GM23248 (cell line): ENCODE measurements around the gene MAGEC1. TPM values are rescaled to one million over a fixed set of nuclear protein-coding genes. Genes with fewer than 3 reads are reported as not detected.

ENCODE experiments used
- DNase-seq: peaks from one replicate; pipeline ENCODE4 v3.0.0-alpha.2; 2015
- H2AFZ ChIP-seq: fragments of 200-600 bp; sonication (generic); 2 replicates; pipeline ENCODE4 v1.6.1; 2016; ENCODE audit warnings: antibody characterized with exemption
- H3F3A ChIP-seq: fragments of 200-600 bp; sonication (generic); 2 replicates; pipeline ENCODE4 v1.6.1; 2016; ENCODE audit warnings: mild to moderate bottlenecking, antibody characterized with exemption, mixed run types; ENCODE audit not compliant: insufficient read depth
- H3K27ac ChIP-seq: fragments of 200-600 bp; sonication (generic); 2 replicates; pipeline ENCODE4 v1.5.1; 2016; ENCODE audit warnings: mild to moderate bottlenecking
- H3K27me3 ChIP-seq: fragments of 200-600 bp; sonication (generic); replicated peaks from 2 replicates; pipeline ENCODE4 v1.6.1; 2016; ENCODE audit warnings: mild to moderate bottlenecking; ENCODE audit not compliant: insufficient read depth
- H3K36me3 ChIP-seq: fragments of 200-600 bp; sonication (generic); 2 replicates; pipeline ENCODE4 v1.6.1; 2016; ENCODE audit warnings: low read depth, mild to moderate bottlenecking
- H3K4me1 ChIP-seq: fragments of 200-600 bp; sonication (generic); 2 replicates; pipeline ENCODE4 v1.6.1; 2016; ENCODE audit warnings: mild to moderate bottlenecking; ENCODE audit not compliant: insufficient read depth
- H3K4me2 ChIP-seq: fragments of 200-600 bp; sonication (generic); one replicate; pipeline ENCODE4 v1.6.1; 2016; ENCODE audit warnings: mild to moderate bottlenecking; ENCODE audit not compliant: unreplicated experiment
- H3K4me3 ChIP-seq: fragments of 200-600 bp; sonication (generic); 2 replicates; pipeline ENCODE4 v1.5.1; 2016; ENCODE audit warnings: mild to moderate bottlenecking
- H3K79me2 ChIP-seq: fragments of 200-600 bp; sonication (generic); 2 replicates; pipeline ENCODE4 v1.6.1; 2016; ENCODE audit warnings: mild to moderate bottlenecking; ENCODE audit not compliant: insufficient read depth
- H3K9ac ChIP-seq: fragments of 200-600 bp; sonication (generic); 2 replicates; pipeline ENCODE4 v1.6.1; 2016; ENCODE audit warnings: mild to moderate bottlenecking
- H3K9me2 ChIP-seq: fragments of 200-600 bp; sonication (generic); 2 replicates; pipeline ENCODE4 v1.6.1; 2016; ENCODE audit warnings: mixed run types, mild to moderate bottlenecking, moderate library complexity; ENCODE audit not compliant: insufficient read depth
- H3K9me3 ChIP-seq: fragments of 200-600 bp; sonication (generic); one replicate; pipeline ENCODE4 v1.6.1; 2017; ENCODE audit warnings: low read depth
- H4K20me1 ChIP-seq: fragments of 200-600 bp; sonication (generic); 2 replicates; pipeline ENCODE4 v1.6.0; 2016; ENCODE audit not compliant: insufficient read depth
- EZH2 ChIP-seq: fragments of 200-600 bp; sonication (generic); IDR thresholded peaks from 2 replicates; pipeline ENCODE4 v1.6.1; 2018; ENCODE audit warnings: antibody characterized with exemption, mild to moderate bottlenecking; ENCODE audit not compliant: insufficient read depth, poor library complexity, severe bottlenecking
- EZH2phosphoT487 ChIP-seq: fragments of 200-600 bp; sonication (generic); IDR thresholded peaks from 2 replicates; pipeline ENCODE4 v1.6.1; 2018; ENCODE audit warnings: antibody characterized with exemption, moderate library complexity, mild to moderate bottlenecking, low read depth; ENCODE audit not compliant: insufficient read depth
- WGBS, 2 experiments: methylation state at CpG; one replicate each; pipeline ENCODE4 v1.1.6; 2015 to 2017; ENCODE audit warnings: low lambda C conversion rate in 2 of 2, low coverage in 1 of 2; ENCODE audit errors: missing lambda C conversion rate in 2 of 2; 5-methylcytosine and 5-hydroxymethylcytosine counted together
- in situ Hi-C: fragments of 300-500 bp; cut with MboI; formaldehyde crosslinking; loops from 2 replicates; pipeline ENCODE4 v1.15.0; 2020
- polyA plus RNA-seq: library from polyadenylated mRNA; unstranded; fragments of >200 nt; fragmentation: Nextera tagmentation; extraction: Ambion mirVana; gene quantifications from 2 replicates; pipeline ENCODE4 v1.2.1, GENCODE V29; 2016
- total RNA-seq: library from RNA; depleted of rRNA; stranded (reverse); fragments of >200 nt; shearing (Covaris generic); gene quantifications from 2 replicates; pipeline ENCODE4 v1.2.3, GENCODE V29; 2014; rRNA removed

MAGEC1 gene
- total and polyA plus RNA-seq, 2 experiments from 2014 or later, result not detected

GRCh38 chrX:141941234-141941633 lies 37.5 kb downstream of the MAGEC1 start:
- no peaks in the 10 kb centered on the region for H3K9me3 ChIP-seq
- no peak overlapping the region for H3K27ac ChIP-seq
- no peak overlapping the region for H3K4me3 ChIP-seq
- TF ChIP-seq EZH2 (no peak), EZH2phosphoT487 (no peak)
- no peaks in the 10 kb centered on the region for H3K9me2 ChIP-seq
- H3K36me3 ChIP-seq, result no peaks in the 10 kb centered on the region
- no peaks in the 10 kb centered on the region for H3K27me3 ChIP-seq
- no peak for DNase-seq
- no peaks in the 10 kb centered on the region for H3K4me1 ChIP-seq
- H3K4me2 ChIP-seq, result no peak overlapping the region
- H4K20me1 ChIP-seq, result no peaks in the 10 kb centered on the region
- in situ Hi-C loops, result no loop called here
- no peaks in the 10 kb centered on the region for H3F3A ChIP-seq
- WGBS, 2 experiments, result 11 to 23% methylated on average over 2 of the region's 2 CpGs
- no peak overlapping the region for H3K9ac ChIP-seq
- H3K79me2 ChIP-seq, result no peaks in the 10 kb centered on the region
- H2AFZ ChIP-seq, result no peak overlapping the region

DNA sequence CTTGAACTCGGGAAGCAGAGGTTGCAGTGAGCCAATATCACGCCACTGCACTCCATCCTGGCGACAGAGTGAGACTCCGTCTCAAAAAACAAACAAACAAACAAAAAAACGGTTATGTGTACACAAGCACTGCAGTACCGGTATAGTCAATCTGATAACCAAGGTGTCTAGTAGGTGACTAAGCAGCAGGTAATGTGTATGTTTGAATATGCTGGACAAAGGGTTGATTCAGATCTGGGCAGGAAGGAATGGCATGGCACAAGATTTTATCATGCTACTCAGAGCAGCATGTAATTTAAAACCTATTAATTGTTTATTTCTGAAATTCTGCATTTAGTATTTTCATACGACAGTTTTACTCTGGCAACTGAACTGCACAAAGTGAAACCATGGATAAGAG lies 41.7 kb downstream of the MAGEC1 start:
- Histone ChIP-seq H3K4me1 (no peaks in the 10 kb centered on the region), H3K36me3 (no peaks in the 10 kb centered on the region), H2AFZ (no peak overlapping the region), H3K27me3 (no peaks in the 10 kb centered on the region), H3K4me3 (no peak overlapping the region), H3K79me2 (no peaks in the 10 kb centered on the region), H3K4me2 (no peak overlapping the region), H4K20me1 (no peaks in the 10 kb centered on the region), H3F3A (no peaks in the 10 kb centered on the region), H3K27ac (no peak overlapping the region), H3K9me3 (no peaks in the 10 kb centered on the region), H3K9me2 (no peaks in the 10 kb centered on the region), H3K9ac (no peak overlapping the region)
- in situ Hi-C loops, result no loop called here
- DNase-seq, result no peak
- TF ChIP-seq EZH2phosphoT487, result no peak
- no peak for TF ChIP-seq EZH2
- WGBS, 2 experiments, result 27 to 29% methylated on average over 7 of the region's 7 CpGs

- no peaks in the 10 kb centered on the region for H3K9me3 ChIP-seq
- H3K79me2 ChIP-seq, result no peaks in the 10 kb centered on the region
- H3K27ac ChIP-seq, result no peak overlapping the region
- H3K36me3 ChIP-seq, result no peaks in the 10 kb centered on the region
- TF ChIP-seq EZH2phosphoT487 (no peak), EZH2 (no peak)
- no peak overlapping the region for H2AFZ ChIP-seq
- no peak overlapping the region for H3K9ac ChIP-seq
- H4K20me1 ChIP-seq, result no peaks in the 10 kb centered on the region
- H3K4me2 ChIP-seq, result no peak overlapping the region
- 36 to 41% methylated on average over 3 of the region's 3 CpGs for WGBS, 2 experiments
- no peak for DNase-seq
- no peak overlapping the region for H3K4me3 ChIP-seq
- H3F3A ChIP-seq, result no peaks in the 10 kb centered on the region
- no peaks in the 10 kb centered on the region for H3K27me3 ChIP-seq
- in situ Hi-C loops, result no loop called here
- H3K9me2 ChIP-seq, result no peaks in the 10 kb centered on the region
- no peaks in the 10 kb centered on the region for H3K4me1 ChIP-seq
Measured at GRCh38 chrX:141947350-141947749, 43.7 kb downstream of the MAGEC1 start.

DNA sequence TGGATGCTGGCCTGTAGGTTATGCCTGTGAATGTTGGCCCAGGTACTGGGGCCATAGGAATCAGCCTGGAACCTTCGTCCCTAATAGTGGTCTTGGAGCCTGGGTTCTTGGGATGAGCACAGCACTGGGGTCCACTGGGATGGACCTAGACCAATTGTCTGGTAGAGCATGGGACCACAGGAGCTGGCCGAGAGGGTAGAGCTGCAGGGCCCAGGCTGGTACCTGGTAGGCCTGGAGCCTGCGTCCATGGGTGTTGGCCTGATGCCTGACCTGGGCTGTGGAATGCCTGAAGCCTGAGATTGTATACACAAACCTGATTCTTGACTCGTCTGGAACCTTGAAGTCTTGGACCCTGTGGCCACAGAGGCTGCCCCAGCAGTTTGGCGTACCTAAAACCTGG lies 48.9 kb downstream of the MAGEC1 start:
- 10 to 21% methylated on average over 3 to 4 of the region's 5 CpGs for WGBS, 2 experiments
- TF ChIP-seq EZH2phosphoT487, result no peak
- TF ChIP-seq EZH2, result no peak
- H3K9me2 ChIP-seq, result no peaks in the 10 kb centered on the region
- in situ Hi-C loops, result no loop called here
- no peaks in the 10 kb centered on the region for H4K20me1 ChIP-seq
- no peaks in the 10 kb centered on the region for H3K36me3 ChIP-seq
- H3K4me2 ChIP-seq, result no peak overlapping the region
- H2AFZ ChIP-seq, result no peak overlapping the region
- H3K9me3 ChIP-seq, result no peaks in the 10 kb centered on the region
- no peak overlapping the region for H3K4me3 ChIP-seq
- H3K9ac ChIP-seq, result no peak overlapping the region
- no peaks in the 10 kb centered on the region for H3K27me3 ChIP-seq
- no peak for DNase-seq
- H3K27ac ChIP-seq, result no peak overlapping the region
- no peaks in the 10 kb centered on the region for H3F3A ChIP-seq
- no peaks in the 10 kb centered on the region for H3K79me2 ChIP-seq
- H3K4me1 ChIP-seq, result no peaks in the 10 kb centered on the region

GRCh38 chrX:141958675-141959074 lies 55.0 kb downstream of the MAGEC1 start:
- TF ChIP-seq EZH2 (no peak), EZH2phosphoT487 (no peak)
- Histone ChIP-seq H3K4me2 (no peak overlapping the region), H3K79me2 (no peaks in the 10 kb centered on the region), H3K9me3 (no peaks in the 10 kb centered on the region), H3F3A (no peaks in the 10 kb centered on the region), H3K27me3 (no peaks in the 10 kb centered on the region), H3K4me1 (no peaks in the 10 kb centered on the region), H3K36me3 (no peaks in the 10 kb centered on the region), H4K20me1 (no peaks in the 10 kb centered on the region), H3K9me2 (no peaks in the 10 kb centered on the region), H3K9ac (no peak overlapping the region), H3K27ac (no peak overlapping the region), H2AFZ (no peak overlapping the region), H3K4me3 (no peak overlapping the region)
- DNase-seq, result no peak
- WGBS, 2 experiments, result 23 to 29% methylated on average over 2 of the region's 2 CpGs
- in situ Hi-C loops, result no loop called here

Other genes starting within 250 kb of the MAGEC1 start
- not detected in 2 replicates for gene SPANXD, start 205.2 kb upstream of the MAGEC1 start, total RNA-seq
- gene SPANXD, start 205.2 kb upstream of the MAGEC1 start, polyA plus RNA-seq, result not detected in 2 replicates
- not detected in 2 replicates for gene MAGEC3, start 65.6 kb upstream of the MAGEC1 start, total RNA-seq
- gene MAGEC3, start 65.6 kb upstream of the MAGEC1 start, polyA plus RNA-seq, result not detected in 2 replicates